WERI-Rb-1 (cell line): ENCODE data around the gene FIG4.
"Not testable (repeated sequence)": the region's sequence is repeated elsewhere in the genome, so short reads cannot be mapped to it uniquely, and the experiment has no call there.

Experiments
- DNase-seq: peaks from one replicate; pipeline ENCODE4 v3.0.0-alpha.2; 2020
- H3K27ac ChIP-seq: fragments of 250-450 bp; sonication (Bioruptor Pico); 2 replicates; pipeline ENCODE4 v1.5.1; 2020; ENCODE audit warnings: mild to moderate bottlenecking, moderate library complexity
- H3K27me3 ChIP-seq: fragments of 250-450 bp; sonication (Bioruptor Pico); 2 replicates; pipeline ENCODE4 v1.5.1; 2021; ENCODE audit warnings: mild to moderate bottlenecking, low read depth, moderate library complexity; ENCODE audit not compliant: insufficient read depth, severe bottlenecking
- H3K36me3 ChIP-seq: fragments of 250-450 bp; sonication (Bioruptor Pico); 2 replicates; pipeline ENCODE4 v1.5.1; 2020; ENCODE audit warnings: mild to moderate bottlenecking, moderate library complexity
- H3K4me3 ChIP-seq: 2 replicates; pipeline ENCODE4 v1.5.1; 2011; ENCODE audit warnings: low read depth, mild to moderate bottlenecking, control low read depth, low read length
- H3K9me3 ChIP-seq: fragments of 250-450 bp; sonication (Bioruptor Pico); 2 replicates; pipeline ENCODE4 v1.5.1; 2021; ENCODE audit warnings: mild to moderate bottlenecking, moderate library complexity; ENCODE audit not compliant: severe bottlenecking
- CTCF ChIP-seq: IDR thresholded peaks from 2 replicates; pipeline ENCODE4 v1.5.1; 2011; ENCODE audit warnings: low read depth, mild to moderate bottlenecking, control low read depth, inconsistent platforms, low read length

Gene FIG4

GRCh38 chr6:109706513-109706912 is 15.4 kb downstream of the FIG4 start:
- no peak for TF ChIP-seq CTCF
- H3K4me3 ChIP-seq, result no peak overlapping the region
- no peaks in the 10 kb centered on the region for H3K9me3 ChIP-seq
- H3K27ac ChIP-seq, result no peak overlapping the region
- H3K27me3 ChIP-seq, result no peaks in the 10 kb centered on the region
- DNase-seq, result no peak
- H3K36me3 ChIP-seq, result no peaks in the 10 kb centered on the region

- H3K4me3 ChIP-seq, H3K27ac ChIP-seq, H3K36me3 ChIP-seq, H3K9me3 ChIP-seq, H3K27me3 ChIP-seq, DNase-seq: not testable (repeated sequence)
These were observed 17.0 kb downstream of the FIG4 start for GRCh38 chr6:109708099-109708498.

GRCh38 chr6:109713097-109713496 is 22.0 kb downstream of the FIG4 start:
- Histone ChIP-seq H3K27ac (no peak overlapping the region), H3K36me3 (no peaks in the 10 kb centered on the region), H3K4me3 (no peak overlapping the region), H3K27me3 (no peaks in the 10 kb centered on the region), H3K9me3 (no peaks in the 10 kb centered on the region)
- DNase-seq, result no peak
- no peak for TF ChIP-seq CTCF

- no peak overlapping the region for H3K27ac ChIP-seq
- DNase-seq, result no peak
- H3K36me3 ChIP-seq, result no peaks in the 10 kb centered on the region
- no peak for TF ChIP-seq CTCF
- no peaks in the 10 kb centered on the region for H3K9me3 ChIP-seq
- no peak overlapping the region for H3K4me3 ChIP-seq
- H3K27me3 ChIP-seq, result no peaks in the 10 kb centered on the region
These were observed 23.1 kb downstream of the FIG4 start for GRCh38 chr6:109714166-109714565.

GRCh38 chr6:109714611-109715010 is 23.5 kb downstream of the FIG4 start:
- H3K9me3 ChIP-seq, result no peaks in the 10 kb centered on the region

GRCh38 chr6:109715616-109716015 is 24.5 kb downstream of the FIG4 start:
- Histone ChIP-seq H3K4me3 (no peak overlapping the region), H3K27ac (no peak overlapping the region), H3K9me3 (no peaks in the 10 kb centered on the region), H3K36me3 (no peaks in the 10 kb centered on the region), H3K27me3 (no peaks in the 10 kb centered on the region)
- TF ChIP-seq CTCF, result no peak
- no peak for DNase-seq

More at GRCh38 chr6:109714611-109715010, 23.5 kb downstream of the FIG4 start:
- no peaks in the 10 kb centered on the region for H3K36me3 ChIP-seq
- DNase-seq, result no peak
- H3K27me3 ChIP-seq, result no peaks in the 10 kb centered on the region
- H3K27ac ChIP-seq, result no peak overlapping the region
- TF ChIP-seq CTCF, result no peak
- no peak overlapping the region for H3K4me3 ChIP-seq
